ENCODE data around the gene VAV2.

GRCh38 chr9:133797406-133798105, 194.6 kb downstream of the VAV2 start:
- no peak for TF ChIP-seq CTCF (conservative IDR thresholded peaks at IDR 0.05; ENCODE audit: low read depth, low read length)
- TF ChIP-seq EZH2phosphoT487 (IDR thresholded peaks at IDR 0.05; ENCODE audit: borderline replicate concordance, low read length) = no peak
